HEK293T (cell line): Measurements from ENCODE around the gene POU6F2.

Experiments
- ARNT ChIP-seq: fragments of 450-650 bp; IDR thresholded peaks from 2 replicates; pipeline ENCODE4 v1.6.1; 2017; ENCODE audit warnings: mild to moderate bottlenecking
- BHLHE40 ChIP-seq: fragments of 450-650 bp; IDR thresholded peaks from 2 replicates; pipeline ENCODE4 v1.6.1; 2016; ENCODE audit warnings: mild to moderate bottlenecking, moderate library complexity, borderline replicate concordance
- CTBP1 ChIP-seq: fragments of 450-650 bp; IDR thresholded peaks from 2 replicates; pipeline ENCODE4 v1.6.1; 2016; ENCODE audit warnings: borderline replicate concordance
- FOXM1 ChIP-seq: fragments of 450-650 bp; IDR thresholded peaks from 2 replicates; pipeline ENCODE4 v1.6.1; 2017; ENCODE audit warnings: mild to moderate bottlenecking, borderline replicate concordance
- L3MBTL2 ChIP-seq: fragments of 450-650 bp; conservative IDR thresholded peaks from 2 replicates; pipeline ENCODE4 v1.6.1; 2016; ENCODE audit warnings: mild to moderate bottlenecking
- SP1 ChIP-seq: fragments of 450-650 bp; IDR thresholded peaks from 2 replicates; pipeline ENCODE4 v1.6.1; 2017
- TARDBP ChIP-seq: fragments of 450-650 bp; IDR thresholded peaks from 2 replicates; pipeline ENCODE4 v1.6.1; 2016
- ZNF384 ChIP-seq: fragments of 450-650 bp; IDR thresholded peaks from 2 replicates; pipeline ENCODE4 v1.6.1; 2016

DNA sequence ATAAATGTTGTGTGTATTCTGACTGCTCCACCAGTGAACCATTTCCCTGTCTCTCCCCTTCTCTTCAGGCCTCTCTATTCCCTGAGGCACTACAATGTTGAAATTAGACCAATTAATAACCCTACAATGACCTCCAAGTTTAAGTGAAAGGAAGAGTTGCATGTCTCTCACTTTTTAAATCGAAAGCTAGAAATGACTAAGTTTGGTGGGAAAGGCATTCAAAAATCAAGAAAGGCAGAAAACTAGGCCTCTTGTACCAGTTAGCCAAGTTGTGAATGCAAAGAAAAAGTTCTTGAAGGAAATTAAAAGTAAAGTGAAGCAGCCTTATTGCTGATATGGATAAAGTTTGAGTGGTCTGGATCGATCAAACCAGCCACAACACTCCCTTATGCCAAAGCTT lies 390.2 kb downstream of the POU6F2 start:
- TF ChIP-seq BHLHE40 (no peak), CTBP1 (no peak), FOXM1 (no peak), SP1 (no peak), ARNT (no peak), TARDBP (no peak), ZNF384 (no peak), L3MBTL2 (no peak)
